HFFc6 (cell line): ENCODE measurements around the gene FOXD1. TPM values are rescaled to one million over a fixed set of nuclear protein-coding genes. Genes with fewer than 3 reads are reported as not detected.

ENCODE experiments used
- DNase-seq: peaks from one replicate; pipeline ENCODE4 v3.0.0-alpha.2; 2018
- H3K27ac Mint-ChIP-seq: 2 replicates; pipeline ENCODE4 v1.8.0; 2020; ENCODE audit warnings: mild to moderate bottlenecking, mixed read lengths
- H3K27me3 Mint-ChIP-seq: 2 replicates; pipeline ENCODE4 v1.8.0; 2021; ENCODE audit warnings: mild to moderate bottlenecking, moderate library complexity, mixed read lengths; ENCODE audit not compliant: insufficient read depth
- H3K36me3 Mint-ChIP-seq: 2 replicates; pipeline ENCODE4 v1.8.0; 2021; ENCODE audit warnings: low read depth, mixed read lengths
- H3K4me1 Mint-ChIP-seq: 2 replicates; pipeline ENCODE4 v1.8.0; 2020; ENCODE audit warnings: low read depth, mixed read lengths
- H3K4me3 Mint-ChIP-seq: 2 replicates; pipeline ENCODE4 v1.8.0; 2020; ENCODE audit warnings: mild to moderate bottlenecking, moderate library complexity, mixed read lengths
- H3K9me3 Mint-ChIP-seq: 2 replicates; pipeline ENCODE4 v1.8.0; 2020; ENCODE audit warnings: mild to moderate bottlenecking, mixed read lengths
- total RNA-seq, 6 experiments: library from RNA; stranded (reverse); fragmentation: NEBNext Ultra II Directional; extraction: Animal tissue kit (Norgen Biotek cat#: 25700); gene quantifications; 2 replicates in 1 of 6; 3 replicates in 5 of 6; pipeline ENCODE4 v1.2.3, GENCODE V29; 2021
- TF ChIP-seq, protein P1 (sequence below): fragments of 200-600 bp; sonication (generic); IDR thresholded peaks from 2 replicates; pipeline ENCODE4 v1.5.0; 2021; ENCODE audit warnings: antibody characterized with exemption, mild to moderate bottlenecking

The FOXD1 gene
- total RNA-seq, 6 experiments from 2014 or later: 40.0 to 50.0 (median 45.4) TPM

DNA sequence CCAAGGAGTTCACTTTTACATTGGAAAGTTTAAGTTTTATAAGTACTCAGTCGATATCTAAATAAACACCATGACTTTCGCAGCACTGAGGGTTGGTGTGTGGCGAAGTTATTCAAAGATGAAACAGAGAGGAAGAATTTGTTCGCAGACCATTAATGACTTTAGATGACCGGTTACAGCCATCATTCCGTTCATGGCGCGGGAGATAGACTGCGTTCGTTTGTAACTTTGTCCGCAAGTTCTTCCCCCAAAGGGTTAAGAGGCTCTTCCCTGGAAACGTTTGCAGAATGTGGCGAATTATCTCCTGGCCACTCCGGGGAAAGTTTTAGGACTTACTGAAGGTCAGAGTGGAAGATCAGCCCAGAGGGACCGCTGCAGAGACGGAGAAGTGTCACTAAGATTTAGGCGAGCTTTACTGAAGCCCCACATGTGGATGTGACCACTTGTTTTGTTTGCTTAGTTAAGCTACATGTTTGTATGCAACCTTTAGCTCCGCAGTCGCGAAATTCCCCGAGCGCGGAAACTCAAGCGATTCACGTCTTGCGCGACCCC lies 2.2 kb upstream of the FOXD1 start:
- DNase-seq: no peak

DNA sequence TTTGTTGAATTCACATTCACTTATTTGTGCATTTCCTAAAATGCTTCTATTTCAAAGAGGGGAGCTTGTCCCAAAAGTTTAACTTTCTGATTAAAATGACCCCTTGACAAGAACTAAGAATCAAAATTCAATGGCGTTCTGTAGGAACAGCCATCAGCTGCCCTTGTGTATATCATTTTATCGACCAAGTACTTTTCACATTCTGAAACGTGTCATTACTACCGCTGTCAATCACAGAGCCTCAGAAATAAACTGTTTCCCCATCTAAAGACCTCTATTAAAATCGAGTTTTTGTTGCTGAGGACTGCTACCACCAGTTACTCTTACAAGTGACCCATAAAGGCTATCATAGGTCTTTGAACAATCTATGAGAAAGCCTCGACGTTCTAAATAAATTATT lies 1.6 kb upstream of the FOXD1 start:
- peak overlapping the region; percentile 88 for H3K4me3 Mint-ChIP-seq
- H3K27ac Mint-ChIP-seq: no peak overlapping the region
- H3K36me3 Mint-ChIP-seq: peaks cover 17% of the 10 kb centered on the region
- H3K4me1 Mint-ChIP-seq: peaks cover 28% of the 10 kb centered on the region
- H3K27me3 Mint-ChIP-seq: no peaks in the 10 kb centered on the region; the same call in none of the 2 replicates
- TF ChIP-seq, protein P1, sequence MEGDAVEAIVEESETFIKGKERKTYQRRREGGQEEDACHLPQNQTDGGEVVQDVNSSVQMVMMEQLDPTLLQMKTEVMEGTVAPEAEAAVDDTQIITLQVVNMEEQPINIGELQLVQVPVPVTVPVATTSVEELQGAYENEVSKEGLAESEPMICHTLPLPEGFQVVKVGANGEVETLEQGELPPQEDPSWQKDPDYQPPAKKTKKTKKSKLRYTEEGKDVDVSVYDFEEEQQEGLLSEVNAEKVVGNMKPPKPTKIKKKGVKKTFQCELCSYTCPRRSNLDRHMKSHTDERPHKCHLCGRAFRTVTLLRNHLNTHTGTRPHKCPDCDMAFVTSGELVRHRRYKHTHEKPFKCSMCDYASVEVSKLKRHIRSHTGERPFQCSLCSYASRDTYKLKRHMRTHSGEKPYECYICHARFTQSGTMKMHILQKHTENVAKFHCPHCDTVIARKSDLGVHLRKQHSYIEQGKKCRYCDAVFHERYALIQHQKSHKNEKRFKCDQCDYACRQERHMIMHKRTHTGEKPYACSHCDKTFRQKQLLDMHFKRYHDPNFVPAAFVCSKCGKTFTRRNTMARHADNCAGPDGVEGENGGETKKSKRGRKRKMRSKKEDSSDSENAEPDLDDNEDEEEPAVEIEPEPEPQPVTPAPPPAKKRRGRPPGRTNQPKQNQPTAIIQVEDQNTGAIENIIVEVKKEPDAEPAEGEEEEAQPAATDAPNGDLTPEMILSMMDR: no peak
- DNase-seq: no peak
- no peaks in the 10 kb centered on the region for H3K9me3 Mint-ChIP-seq

More for the DNA sequence above, 2.2 kb upstream of the FOXD1 start:
- Mint-ChIP-seq H3K36me3 (peaks cover 11% of the 10 kb centered on the region), H3K27me3 (no peaks in the 10 kb centered on the region; the same call in none of the 2 replicates), H3K27ac (peak overlapping the region; percentile 29), H3K9me3 (no peaks in the 10 kb centered on the region), H3K4me1 (peaks cover 22% of the 10 kb centered on the region), H3K4me3 (peak overlapping the region; percentile 88)
- TF ChIP-seq, protein P1: no peak

DNA sequence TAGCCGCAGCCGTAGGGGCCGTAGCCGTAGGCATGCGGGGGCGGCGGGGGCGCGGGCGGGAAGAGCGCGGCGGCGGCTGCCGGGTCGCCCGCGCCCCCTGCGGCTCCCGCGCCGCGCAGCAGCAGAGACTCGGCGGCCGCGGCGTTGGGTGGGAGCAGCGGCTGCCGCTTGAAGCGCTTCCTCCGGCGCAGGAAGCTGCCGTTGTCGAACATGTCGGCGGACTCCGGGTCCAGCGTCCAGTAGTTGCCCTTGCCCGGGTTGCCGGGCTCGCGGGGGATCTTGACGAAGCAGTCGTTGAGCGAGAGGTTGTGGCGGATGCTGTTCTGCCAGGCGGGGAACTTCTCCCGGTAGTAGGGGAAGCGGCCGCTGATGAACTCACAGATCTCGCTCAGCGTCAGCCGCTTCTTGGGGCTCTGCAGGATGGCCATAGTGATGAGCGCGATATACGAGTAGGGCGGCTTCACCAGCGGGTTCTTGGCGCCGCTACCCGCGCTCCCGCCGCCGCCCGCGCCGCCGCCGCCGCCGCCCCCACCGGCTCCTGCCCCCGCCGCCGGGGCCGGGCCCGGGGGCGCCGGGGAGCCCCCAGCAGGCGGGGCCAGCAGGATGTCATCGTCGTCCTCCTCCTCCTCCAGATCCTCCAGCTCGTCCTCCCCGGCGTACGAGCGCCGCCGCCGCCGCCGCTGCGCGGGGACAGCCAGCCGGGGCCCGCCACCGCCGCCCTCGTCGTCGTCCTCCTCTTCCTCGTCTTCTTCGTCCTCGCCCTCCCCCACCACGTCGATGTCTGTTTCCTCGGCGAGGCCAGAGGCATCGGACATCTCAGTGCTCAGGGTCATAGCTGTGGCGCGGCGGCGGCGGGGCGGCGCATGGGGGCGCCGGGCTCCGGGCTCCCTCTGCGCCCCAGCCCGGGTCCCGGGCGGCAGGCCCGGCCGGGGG lies 781 bp downstream of the FOXD1 start:
- H3K4me3 Mint-ChIP-seq: peak overlapping the region; percentile 96
- TF ChIP-seq, protein P1: no peak
- peak; percentile 42 for DNase-seq
- no peaks in the 10 kb centered on the region for H3K9me3 Mint-ChIP-seq
- H3K27ac Mint-ChIP-seq: peak overlapping the region; percentile 96
- H3K36me3 Mint-ChIP-seq: peaks cover 24% of the 10 kb centered on the region
- H3K4me1 Mint-ChIP-seq: peaks cover 47% of the 10 kb centered on the region
- no peaks in the 10 kb centered on the region; the same call in 1 of the 2 replicates for H3K27me3 Mint-ChIP-seq

DNA sequence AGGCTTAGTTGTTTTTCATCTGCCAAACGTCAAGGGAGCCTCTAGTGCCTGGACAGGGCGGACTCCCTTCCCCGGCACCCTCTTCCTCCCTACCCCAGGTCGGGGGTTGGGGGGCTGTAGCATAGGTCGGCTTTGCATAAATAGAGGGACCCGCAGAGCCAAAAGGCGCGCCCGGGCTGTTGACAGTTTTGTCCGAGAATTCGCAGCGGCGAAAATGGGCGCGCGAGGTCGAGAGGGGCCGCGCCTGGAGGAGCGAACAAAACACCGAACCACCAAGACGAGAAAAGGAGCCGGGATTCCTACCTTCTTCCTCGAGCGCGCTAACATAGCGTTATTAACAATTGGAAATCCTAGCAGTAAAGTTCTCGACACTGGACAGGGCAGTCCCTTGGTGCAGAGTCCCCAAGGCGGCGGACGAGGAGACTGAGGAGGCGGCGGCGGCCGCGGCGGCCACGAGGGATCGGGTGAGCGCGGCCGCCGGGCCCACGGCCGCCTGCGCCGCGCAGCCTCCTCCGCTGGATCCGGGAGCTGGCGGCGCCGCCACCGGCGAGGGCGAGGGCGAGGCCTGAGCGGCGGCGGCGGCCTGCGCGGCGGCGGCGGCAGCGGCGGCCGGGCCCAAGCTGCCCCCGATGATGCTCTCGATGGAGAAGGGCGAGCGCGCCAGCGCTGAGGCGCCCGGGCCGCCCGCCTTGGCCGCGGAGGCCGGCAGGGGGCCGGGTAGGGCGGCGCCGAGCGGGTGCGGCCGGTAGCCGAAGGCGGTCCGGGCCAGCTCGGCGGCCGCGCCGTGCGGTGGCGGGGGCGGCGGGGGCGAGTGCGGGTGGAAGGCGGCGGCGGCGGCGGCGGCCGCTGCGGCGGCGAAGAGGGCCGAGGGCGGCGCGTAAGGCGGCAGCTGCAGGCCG lies 1.7 kb downstream of the FOXD1 start:
- TF ChIP-seq, protein P1: no peak
- Mint-ChIP-seq H3K27ac (peak overlapping the region; percentile 91), H3K9me3 (no peaks in the 10 kb centered on the region), H3K36me3 (peaks cover 24% of the 10 kb centered on the region), H3K4me3 (peak overlapping the region; percentile 94), H3K4me1 (peaks cover 56% of the 10 kb centered on the region), H3K27me3 (no peaks in the 10 kb centered on the region; the same call in 1 of the 2 replicates)
- DNase-seq: no peak
